ENCODE measurements around the gene QSOX1. TPM values are rescaled to one million over a fixed set of nuclear protein-coding genes. Genes with fewer than 3 reads are reported as not detected.

The QSOX1 gene
- 477 and 614 TPM in 2 replicates for total RNA-seq

GRCh38 chr1:180154325-180155181 is at the start of gene QSOX1:
Gene QSOX1 (plus strand): TSS chr1:180154869. CDS start chr1:180154908, 39 bp downstream.

GRCh38 chr1:180229483-180230415 is 75.1 kb downstream of the QSOX1 start, which contains the start of gene LHX4:
Gene LHX4 (plus strand): TSS chr1:180230264. CDS start chr1:180230530, 266 bp downstream.

Other genes with a start within 250 kb of the QSOX1 start
- 43.5 and 44.9 TPM in 2 replicates for gene CEP350, start 200.1 kb upstream of the QSOX1 start, total RNA-seq
- gene LHX4, start 75.4 kb downstream of the QSOX1 start, total RNA-seq = under 0.01 TPM in 2 replicates

Data from aortic smooth muscle cell (primary cell).